Measurements from ENCODE around the gene NUDT1. TPM values are rescaled to one million over a fixed set of nuclear protein-coding genes. Genes with fewer than 3 reads are reported as not detected.

NUDT1 gene
- total and polyA plus RNA-seq, 2 donors (not counting 3 experiments of a cell fraction or from before 2014, with no cell fraction given) = 23.9 to 25.9 TPM

DNA sequence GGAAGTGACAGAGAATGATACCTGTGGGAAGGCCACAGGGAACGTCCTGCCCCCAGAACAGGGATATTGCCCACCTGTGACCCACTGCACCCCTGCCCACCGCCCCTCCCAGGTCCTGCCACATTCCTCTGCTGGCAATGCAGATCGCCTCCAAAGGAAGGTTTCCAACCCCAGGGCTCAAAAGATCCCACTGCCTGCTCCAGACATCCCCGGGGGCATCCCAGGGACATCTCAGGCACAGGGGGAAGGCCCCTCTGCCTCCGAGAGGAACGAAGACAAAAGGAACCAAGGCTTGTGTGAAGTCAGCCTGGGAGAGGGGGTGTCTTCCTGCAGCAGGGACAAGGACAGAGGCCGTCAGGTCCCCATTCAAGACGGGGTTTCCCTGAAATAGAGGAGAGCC is 28.5 kb downstream of the NUDT1 start:
- DNase-seq (ENCODE audit: low read depth, low spot score) = no peak
- H3K9ac ChIP-seq (replicated peaks; ENCODE audit: extremely low read depth, insufficient read depth, low read length) = no peak overlapping the region
- TF ChIP-seq JUN (IDR thresholded peaks at IDR 0.05; ENCODE audit: borderline replicate concordance, insufficient read depth, insufficient read length, low read depth) = no peak
- TF ChIP-seq EZH2 (IDR thresholded peaks at IDR 0.05; ENCODE audit: borderline replicate concordance, low read depth, low read length, severe bottlenecking) = no peak
- no peak for TF ChIP-seq POLR2AphosphoS5 (IDR thresholded peaks at IDR 0.05; ENCODE audit: insufficient read depth, low read depth, low read length)
- TF ChIP-seq, protein P1, sequence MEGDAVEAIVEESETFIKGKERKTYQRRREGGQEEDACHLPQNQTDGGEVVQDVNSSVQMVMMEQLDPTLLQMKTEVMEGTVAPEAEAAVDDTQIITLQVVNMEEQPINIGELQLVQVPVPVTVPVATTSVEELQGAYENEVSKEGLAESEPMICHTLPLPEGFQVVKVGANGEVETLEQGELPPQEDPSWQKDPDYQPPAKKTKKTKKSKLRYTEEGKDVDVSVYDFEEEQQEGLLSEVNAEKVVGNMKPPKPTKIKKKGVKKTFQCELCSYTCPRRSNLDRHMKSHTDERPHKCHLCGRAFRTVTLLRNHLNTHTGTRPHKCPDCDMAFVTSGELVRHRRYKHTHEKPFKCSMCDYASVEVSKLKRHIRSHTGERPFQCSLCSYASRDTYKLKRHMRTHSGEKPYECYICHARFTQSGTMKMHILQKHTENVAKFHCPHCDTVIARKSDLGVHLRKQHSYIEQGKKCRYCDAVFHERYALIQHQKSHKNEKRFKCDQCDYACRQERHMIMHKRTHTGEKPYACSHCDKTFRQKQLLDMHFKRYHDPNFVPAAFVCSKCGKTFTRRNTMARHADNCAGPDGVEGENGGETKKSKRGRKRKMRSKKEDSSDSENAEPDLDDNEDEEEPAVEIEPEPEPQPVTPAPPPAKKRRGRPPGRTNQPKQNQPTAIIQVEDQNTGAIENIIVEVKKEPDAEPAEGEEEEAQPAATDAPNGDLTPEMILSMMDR (IDR thresholded peaks at IDR 0.05; ENCODE audit: extremely low read depth in 1 of 2, insufficient read depth in 1 of 2, low read depth in 1 of 2, low read length in 2 of 2) = no peak
- H3K27me3 ChIP-seq (ENCODE audit: control insufficient read depth in 2 of 2, insufficient read depth in 2 of 2, low read length in 2 of 2) = no peaks in the 10 kb centered on the region
- H3K27ac ChIP-seq (ENCODE audit: insufficient read depth, low read depth, low read length) = no peak overlapping the region
- H3K79me2 ChIP-seq (ENCODE audit: control insufficient read depth, insufficient read depth, low read length) = no peaks in the 10 kb centered on the region
- POLR2A ChIA-PET = interaction anchor here (1.0 kb wide), 1 partner anchor 34 kb away, joined by 3 read pairs; no protein-coding TSS in a partner anchor
- peaks cover 0 to 6% of the 10 kb centered on the region in 2 experiments for H3K36me3 ChIP-seq (ENCODE audit: control insufficient read depth in 2 of 2, extremely low read depth in 1 of 2, insufficient read depth in 2 of 2, low read length in 2 of 2)
- H3K4me2 ChIP-seq (ENCODE audit: insufficient read depth, low read length) = no peak overlapping the region
- BruUV-seq (replicated peaks) = no TSS peak
- CTCF ChIA-PET = no interaction called here
- dilution Hi-C loops (cut with MboI; ENCODE audit: extremely low pct_ligation_motif_present, low sequenced_read_pairs) = no loop called here
- intact Hi-C loops (cut with micrococcal nuclease) = no loop called here
- no peak for FAIRE-seq
- H4K20me1 ChIP-seq (replicated peaks; ENCODE audit: control insufficient read depth, extremely low read depth, insufficient read depth, low read length) = no peaks in the 10 kb centered on the region
- H3K9me3 ChIP-seq (replicated peaks; ENCODE audit: control insufficient read depth, insufficient read depth, low read length) = no peaks in the 10 kb centered on the region
- no peaks in the 10 kb centered on the region for H3K9me1 ChIP-seq (replicated peaks; ENCODE audit: control insufficient read depth, extremely low read depth, insufficient read depth, low read length)
- H3K4me3 ChIP-seq (replicated peaks in 1 of 3; ENCODE audit: insufficient read depth in 1 of 3, low read depth in 1 of 3, low read length in 3 of 3) = no peak overlapping the region
- H2AFZ ChIP-seq (ENCODE audit: low read depth, low read length) = no peak overlapping the region
- H3K4me1 ChIP-seq (ENCODE audit: control insufficient read depth, extremely low read depth, insufficient read depth, low read length) = peaks cover 5% of the 10 kb centered on the region

Measured in endothelial cell of umbilical vein (primary cell).